Gastrocnemius medialis (tissue), 4 donors: ENCODE results near the gene PAPPA2.

Experiments
- POLR2A ChIP-seq, 2 donors: fragments of 450-650 bp; IDR thresholded peaks; one replicate each; pipeline ENCODE4 v1.6.1; 2017; ENCODE audit warnings: antibody characterized with exemption in 2 of 2, mild to moderate bottlenecking in 2 of 2, moderate library complexity in 2 of 2
- TF ChIP-seq, protein P1 (sequence below), 5 experiments: fragments of 450-650 bp in 3 of 5; fragments of 200-600 bp in 2 of 5; sonication (generic) in 2 of 5; IDR thresholded peaks in 4 of 5; conservative IDR thresholded peaks in 1 of 5; 1 replicate in 4 of 5; 2 replicates in 1 of 5; pipeline ENCODE4 v1.5.1; 2016 to 2019; ENCODE audit warnings: antibody characterized with exemption in 5 of 5, mild to moderate bottlenecking in 3 of 5, moderate library complexity in 3 of 5

DNA sequence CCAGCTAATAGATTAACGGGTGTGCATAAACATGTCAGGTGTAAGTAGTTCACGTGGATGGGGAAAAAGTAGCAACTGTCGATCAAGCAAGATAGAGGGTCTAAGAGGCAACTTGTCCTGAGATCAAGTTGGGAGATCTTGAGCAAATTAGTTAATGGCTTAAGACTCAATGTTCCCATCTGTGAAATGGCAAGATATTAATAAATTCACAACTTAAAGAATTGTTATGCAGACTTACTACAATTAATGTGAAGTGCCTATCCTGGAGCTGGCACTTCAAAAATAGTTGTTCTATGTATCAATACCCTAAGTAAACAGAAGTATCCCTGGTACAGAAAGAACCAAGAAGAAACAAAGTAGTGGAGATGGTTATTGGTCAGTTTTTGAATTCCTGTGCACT is 389.1 kb downstream of the PAPPA2 start:
- TF ChIP-seq, protein P1, sequence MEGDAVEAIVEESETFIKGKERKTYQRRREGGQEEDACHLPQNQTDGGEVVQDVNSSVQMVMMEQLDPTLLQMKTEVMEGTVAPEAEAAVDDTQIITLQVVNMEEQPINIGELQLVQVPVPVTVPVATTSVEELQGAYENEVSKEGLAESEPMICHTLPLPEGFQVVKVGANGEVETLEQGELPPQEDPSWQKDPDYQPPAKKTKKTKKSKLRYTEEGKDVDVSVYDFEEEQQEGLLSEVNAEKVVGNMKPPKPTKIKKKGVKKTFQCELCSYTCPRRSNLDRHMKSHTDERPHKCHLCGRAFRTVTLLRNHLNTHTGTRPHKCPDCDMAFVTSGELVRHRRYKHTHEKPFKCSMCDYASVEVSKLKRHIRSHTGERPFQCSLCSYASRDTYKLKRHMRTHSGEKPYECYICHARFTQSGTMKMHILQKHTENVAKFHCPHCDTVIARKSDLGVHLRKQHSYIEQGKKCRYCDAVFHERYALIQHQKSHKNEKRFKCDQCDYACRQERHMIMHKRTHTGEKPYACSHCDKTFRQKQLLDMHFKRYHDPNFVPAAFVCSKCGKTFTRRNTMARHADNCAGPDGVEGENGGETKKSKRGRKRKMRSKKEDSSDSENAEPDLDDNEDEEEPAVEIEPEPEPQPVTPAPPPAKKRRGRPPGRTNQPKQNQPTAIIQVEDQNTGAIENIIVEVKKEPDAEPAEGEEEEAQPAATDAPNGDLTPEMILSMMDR (IDR thresholded peaks at IDR 0.05 in 4 of 5, conservative IDR thresholded peaks at IDR 0.05 in 1 of 5): no peak
- no peak for TF ChIP-seq POLR2A (IDR thresholded peaks at IDR 0.05)
